Measurements from ENCODE around the gene MLKL. TPM values are rescaled to one million over a fixed set of nuclear protein-coding genes. Genes with fewer than 3 reads are reported as not detected.

Gene MLKL
- polyA plus RNA-seq (2011; rRNA removed) = 4.4 and 5.5 TPM in 2 replicates
- 2.4 and 3.1 TPM in 2 replicates for polyA minus RNA-seq (2011; rRNA and poly(A)+ RNA removed)

DNA sequence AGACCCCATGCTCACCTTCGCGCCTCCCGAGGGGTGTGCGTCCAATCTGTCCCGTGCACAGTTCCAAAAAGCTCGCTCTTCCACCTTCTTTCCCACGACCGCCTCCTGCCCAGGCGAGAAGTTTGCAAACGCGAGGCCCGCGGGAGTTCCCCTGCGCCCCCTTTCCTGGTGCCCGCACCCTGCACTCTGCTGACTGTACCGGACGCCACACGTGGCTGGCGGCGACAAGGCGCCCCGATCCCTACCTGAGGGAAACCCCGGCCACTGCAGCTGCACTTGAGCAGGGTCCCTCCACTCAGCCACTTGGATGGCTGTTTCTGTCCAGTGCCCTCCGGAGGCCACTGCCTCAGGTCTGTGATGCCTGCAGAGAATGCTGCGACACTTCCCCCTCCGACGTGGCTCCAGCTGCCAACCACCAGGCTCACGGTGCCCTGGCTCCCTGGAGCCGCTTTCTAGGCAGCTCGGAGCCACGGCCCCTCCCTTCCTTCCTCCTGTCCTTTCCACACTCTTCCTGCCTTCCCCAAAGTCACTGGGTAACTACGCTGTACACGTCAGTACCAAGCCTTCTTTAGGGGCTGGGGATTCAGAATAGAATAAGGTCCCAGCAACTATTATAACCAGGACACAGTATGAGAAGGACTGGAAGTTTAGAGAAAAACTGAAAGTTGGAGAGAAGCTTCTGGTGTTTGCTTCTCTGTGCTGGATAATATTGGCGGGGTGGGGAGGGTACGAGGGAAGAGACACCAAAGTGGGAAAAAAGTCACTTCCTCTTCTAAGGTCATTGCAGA is at the start of gene MLKL:
MLKL (minus strand) TSS at position 425 of the 788 bp plus-strand sequence. CDS start 5,105 bp downstream, outside the sequence.
- CTCF ChIA-PET = interaction anchor here (0.7 to 2.8 kb wide), 8 partner anchors 9 to 488 kb away, joined by 3 to 24 read pairs (median 3); no protein-coding TSS in a partner anchor
- Histone ChIP-seq H3K27me3 (ENCODE audit: control insufficient read depth, insufficient read depth, low read length) (no peaks in the 10 kb centered on the region; the same call in 1 of the 2 replicates), H3K36me3 (ENCODE audit: control insufficient read depth, insufficient read depth, low read length) (no peaks in the 10 kb centered on the region), H3K4me3 (ENCODE audit: low read depth, low read length) (peak within 1 kb of the TSS; percentile 64)
- POLR2A ChIA-PET = interaction anchor here (0.5 kb wide), 1 partner anchor 694 kb away, joined by 5 read pairs; no protein-coding TSS in a partner anchor
- DNase-seq (ENCODE audit: low read depth) = peak; percentile 12
- TF ChIP-seq, protein P1, sequence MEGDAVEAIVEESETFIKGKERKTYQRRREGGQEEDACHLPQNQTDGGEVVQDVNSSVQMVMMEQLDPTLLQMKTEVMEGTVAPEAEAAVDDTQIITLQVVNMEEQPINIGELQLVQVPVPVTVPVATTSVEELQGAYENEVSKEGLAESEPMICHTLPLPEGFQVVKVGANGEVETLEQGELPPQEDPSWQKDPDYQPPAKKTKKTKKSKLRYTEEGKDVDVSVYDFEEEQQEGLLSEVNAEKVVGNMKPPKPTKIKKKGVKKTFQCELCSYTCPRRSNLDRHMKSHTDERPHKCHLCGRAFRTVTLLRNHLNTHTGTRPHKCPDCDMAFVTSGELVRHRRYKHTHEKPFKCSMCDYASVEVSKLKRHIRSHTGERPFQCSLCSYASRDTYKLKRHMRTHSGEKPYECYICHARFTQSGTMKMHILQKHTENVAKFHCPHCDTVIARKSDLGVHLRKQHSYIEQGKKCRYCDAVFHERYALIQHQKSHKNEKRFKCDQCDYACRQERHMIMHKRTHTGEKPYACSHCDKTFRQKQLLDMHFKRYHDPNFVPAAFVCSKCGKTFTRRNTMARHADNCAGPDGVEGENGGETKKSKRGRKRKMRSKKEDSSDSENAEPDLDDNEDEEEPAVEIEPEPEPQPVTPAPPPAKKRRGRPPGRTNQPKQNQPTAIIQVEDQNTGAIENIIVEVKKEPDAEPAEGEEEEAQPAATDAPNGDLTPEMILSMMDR (IDR thresholded peaks at IDR 0.05; ENCODE audit: insufficient read depth, low read depth, low read length) = no peak

GRCh38 chr16:74749291-74750055 is 48.8 kb upstream of the MLKL start:
- Histone ChIP-seq H3K4me3 (ENCODE audit: low read depth, low read length) (no peak overlapping the region), H3K27me3 (ENCODE audit: control insufficient read depth, insufficient read depth, low read length) (peaks cover 2% of the 10 kb centered on the region), H3K36me3 (ENCODE audit: control insufficient read depth, insufficient read depth, low read length) (no peaks in the 10 kb centered on the region)
- ChIA-PET CTCF (no interaction called here), POLR2A (no interaction called here)
- TF ChIP-seq, protein P1 (IDR thresholded peaks at IDR 0.05; ENCODE audit: insufficient read depth, low read depth, low read length) = no peak
- DNase-seq (ENCODE audit: low read depth) = no peak

DNA sequence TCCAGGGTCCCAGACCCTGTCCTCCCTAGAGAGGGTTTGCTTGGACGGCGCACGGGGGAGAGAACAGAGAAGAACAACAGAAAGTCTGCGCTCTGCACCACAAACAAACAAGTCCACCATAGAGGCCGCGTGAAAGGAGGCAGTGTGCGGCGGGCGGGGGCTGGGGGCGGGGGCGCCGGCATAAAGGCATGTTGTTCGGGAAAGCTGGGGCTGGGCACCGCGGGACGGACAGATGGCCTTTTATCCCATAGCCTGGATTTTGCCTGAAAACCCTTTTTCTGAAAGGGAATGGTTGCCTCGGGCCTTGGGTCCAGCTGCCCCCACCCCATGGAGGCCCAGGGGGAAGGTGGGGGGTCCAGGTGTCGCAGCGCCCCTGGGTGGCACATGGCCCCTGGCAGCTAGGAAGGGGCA is 48.0 kb upstream of the MLKL start:
- DNase-seq (ENCODE audit: low read depth) = no peak
- Histone ChIP-seq H3K36me3 (ENCODE audit: control insufficient read depth, insufficient read depth, low read length) (no peaks in the 10 kb centered on the region), H3K27me3 (ENCODE audit: control insufficient read depth, insufficient read depth, low read length) (peaks cover 2% of the 10 kb centered on the region), H3K4me3 (ENCODE audit: low read depth, low read length) (no peak overlapping the region)
- POLR2A ChIA-PET = no interaction called here
- CTCF ChIA-PET = no interaction called here
- TF ChIP-seq, protein P1 (IDR thresholded peaks at IDR 0.05; ENCODE audit: insufficient read depth, low read depth, low read length) = no peak

GRCh38 chr16:74747716-74748615 is 47.3 kb upstream of the MLKL start:
- Histone ChIP-seq H3K4me3 (ENCODE audit: low read depth, low read length) (no peak overlapping the region), H3K27me3 (ENCODE audit: control insufficient read depth, insufficient read depth, low read length) (peaks cover 2% of the 10 kb centered on the region), H3K36me3 (ENCODE audit: control insufficient read depth, insufficient read depth, low read length) (no peaks in the 10 kb centered on the region)
- TF ChIP-seq, protein P1 (IDR thresholded peaks at IDR 0.05; ENCODE audit: insufficient read depth, low read depth, low read length) = no peak
- CTCF ChIA-PET = no interaction called here
- DNase-seq (ENCODE audit: low read depth) = no peak
- POLR2A ChIA-PET = interaction anchor here (0.5 kb wide), 1 partner anchor 105 kb away, joined by 7 read pairs; no protein-coding TSS in a partner anchor

Measured in BJ (cell line).